Caki2 (cell line): ENCODE measurements around the gene SLC44A3. TPM values are rescaled to one million over a fixed set of nuclear protein-coding genes. Genes with fewer than 3 reads are reported as not detected.
A peak's percentile ranks its signal among the peaks of the same experiment; 100 is the strongest.

ENCODE experiments used
- DNase-seq: peaks from one replicate; pipeline ENCODE4 v3.0.0-alpha.2; 2015; ENCODE audit warnings: low read depth
- in situ Hi-C: cut with HindIII; loops from 2 replicates; pipeline ENCODE4 v1.10.0; 2016; ENCODE audit warnings: low sequenced_read_pairs, low pct_unique_long_range_greater_than_20kb, mixed read lengths
- total RNA-seq: library from RNA; depleted of rRNA; stranded (reverse); fragments of >200 nt; shearing (Covaris generic); gene quantifications from 2 replicates; pipeline ENCODE4 v1.2.3, GENCODE V29; 2014; ENCODE audit warnings: low replicate concordance

Gene SLC44A3
- total RNA-seq, 1 experiment from 2014 or later, result 4.4 TPM

- in situ Hi-C loops, result no loop called here
- DNase-seq, result no peak
These were observed 39.0 kb downstream of the SLC44A3 start for GRCh38 chr1:94859174-94859573.

- in situ Hi-C loops, result no loop called here
- DNase-seq, result no peak
These were observed 42.6 kb downstream of the SLC44A3 start for GRCh38 chr1:94862718-94863117.

GRCh38 chr1:94863297-94863911, 43.2 kb downstream of the SLC44A3 start:
- in situ Hi-C loops, result no loop called here

GRCh38 chr1:94863919-94864318, 43.8 kb downstream of the SLC44A3 start:
- in situ Hi-C loops, result no loop called here
- DNase-seq, result peak; percentile 41

More at GRCh38 chr1:94863297-94863911, 43.2 kb downstream of the SLC44A3 start:
- DNase-seq, result no peak

- no peak for DNase-seq
- in situ Hi-C loops, result no loop called here
These were observed 44.7 kb downstream of the SLC44A3 start for GRCh38 chr1:94864821-94865220.

- no peak for DNase-seq
- in situ Hi-C loops, result no loop called here
These were observed 45.2 kb downstream of the SLC44A3 start for GRCh38 chr1:94865360-94865759.

- DNase-seq, result no peak
- in situ Hi-C loops, result no loop called here
These were observed 46.1 kb downstream of the SLC44A3 start for GRCh38 chr1:94866164-94866807.

GRCh38 chr1:94871031-94871430, 50.9 kb downstream of the SLC44A3 start:
- in situ Hi-C loops, result no loop called here
- no peak for DNase-seq

GRCh38 chr1:94872771-94873495, 52.8 kb downstream of the SLC44A3 start:
- DNase-seq, result no peak
- in situ Hi-C loops, result no loop called here

- in situ Hi-C loops, result no loop called here
- no peak for DNase-seq
These were observed 53.6 kb downstream of the SLC44A3 start for GRCh38 chr1:94873520-94874351.

GRCh38 chr1:94874423-94874822, 54.3 kb downstream of the SLC44A3 start:
- DNase-seq, result no peak
- in situ Hi-C loops, result no loop called here

GRCh38 chr1:94875794-94876193, 55.6 kb downstream of the SLC44A3 start:
- in situ Hi-C loops, result no loop called here
- DNase-seq, result no peak

- no peak for DNase-seq
- in situ Hi-C loops, result no loop called here
These were observed 56.2 kb downstream of the SLC44A3 start for GRCh38 chr1:94876362-94876761.

- in situ Hi-C loops, result no loop called here
- no peak for DNase-seq
These were observed 58.2 kb downstream of the SLC44A3 start for GRCh38 chr1:94878329-94878728.

- DNase-seq, result no peak
- in situ Hi-C loops, result no loop called here
These were observed 63.5 kb downstream of the SLC44A3 start for GRCh38 chr1:94883691-94884090.

GRCh38 chr1:94884106-94884505, 63.9 kb downstream of the SLC44A3 start:
- in situ Hi-C loops, result no loop called here
- no peak for DNase-seq

GRCh38 chr1:94884507-94884906, 64.3 kb downstream of the SLC44A3 start:
- no peak for DNase-seq
- in situ Hi-C loops, result no loop called here

GRCh38 chr1:94886361-94886760, 66.2 kb downstream of the SLC44A3 start:
- no peak for DNase-seq
- in situ Hi-C loops, result no loop called here

GRCh38 chr1:94887106-94887505, 66.9 kb downstream of the SLC44A3 start:
- DNase-seq, result no peak
- in situ Hi-C loops, result no loop called here
